Activated T-cell treated with anti-CD3 and anti-CD28 coated beads for 24 hours (primary cell): ENCODE results near the gene MARCHF2.

Experiments
- DNase-seq: peaks from one replicate; pipeline ENCODE4 v3.0.0-alpha.2; 2020; ENCODE audit warnings: low read depth

MARCHF2 gene

DNA sequence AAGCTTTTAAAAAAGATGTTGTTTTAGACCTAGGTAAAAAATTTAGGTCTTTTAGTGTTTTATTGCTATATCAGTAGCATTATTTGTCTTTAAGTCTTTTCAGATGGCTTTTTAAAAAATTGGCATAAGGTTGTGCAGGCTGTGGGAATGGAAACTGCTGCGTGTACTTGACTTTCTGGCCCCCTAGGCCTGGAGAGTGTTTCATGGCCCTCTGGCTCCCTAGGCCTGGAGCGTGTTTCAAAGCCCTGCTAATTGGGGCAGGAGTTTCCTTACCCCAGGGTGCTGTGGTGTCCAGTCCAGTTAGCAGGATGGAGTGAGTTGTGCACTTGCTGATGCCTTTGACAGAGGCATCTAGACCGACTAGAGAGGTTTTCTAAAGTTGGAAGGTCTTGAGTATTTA, 65.5 kb downstream of the MARCHF2 start:
- DNase-seq, result no peak

DNA sequence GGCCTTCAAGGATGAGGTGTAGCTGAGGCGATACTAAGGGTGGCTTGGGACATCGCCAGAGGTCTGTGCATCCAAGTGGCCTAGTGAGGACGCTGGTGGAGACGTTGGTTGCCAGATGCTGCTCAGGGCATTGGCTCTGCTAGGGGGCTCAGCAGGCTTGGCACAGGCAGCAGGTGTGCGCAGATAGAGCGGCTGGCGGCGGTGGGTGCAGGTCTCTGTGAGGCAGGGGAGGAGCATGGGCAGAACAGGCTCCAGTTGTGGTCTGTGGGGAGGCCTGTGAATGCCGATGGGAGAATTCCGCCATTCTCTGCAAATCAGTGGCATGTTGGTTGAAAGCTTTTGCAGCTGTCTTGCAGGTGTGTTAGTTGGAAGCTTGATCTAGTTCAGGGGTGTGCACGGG, 68.1 kb downstream of the MARCHF2 start:
- DNase-seq, result no peak

DNA sequence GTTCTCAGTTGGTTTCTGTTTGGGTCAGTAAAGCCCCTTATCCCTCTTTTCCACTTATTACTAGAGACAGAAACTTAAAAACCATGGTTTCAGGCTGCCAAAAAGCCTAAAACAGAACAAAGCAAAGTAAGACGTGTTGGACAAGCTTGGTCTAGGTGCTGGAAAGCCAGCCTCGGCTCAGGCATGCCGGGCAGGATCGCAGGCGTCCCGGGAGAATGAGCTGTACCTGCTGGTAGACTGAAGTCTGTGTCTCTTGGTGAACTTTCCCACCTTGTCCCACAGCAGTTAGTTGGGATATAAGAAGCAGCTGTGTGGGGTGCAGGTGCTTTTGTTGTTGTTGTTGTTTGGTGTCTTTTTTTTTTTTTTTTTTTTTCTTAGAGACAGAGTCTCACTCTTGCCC, 68.5 kb downstream of the MARCHF2 start:
- no peak for DNase-seq

DNA sequence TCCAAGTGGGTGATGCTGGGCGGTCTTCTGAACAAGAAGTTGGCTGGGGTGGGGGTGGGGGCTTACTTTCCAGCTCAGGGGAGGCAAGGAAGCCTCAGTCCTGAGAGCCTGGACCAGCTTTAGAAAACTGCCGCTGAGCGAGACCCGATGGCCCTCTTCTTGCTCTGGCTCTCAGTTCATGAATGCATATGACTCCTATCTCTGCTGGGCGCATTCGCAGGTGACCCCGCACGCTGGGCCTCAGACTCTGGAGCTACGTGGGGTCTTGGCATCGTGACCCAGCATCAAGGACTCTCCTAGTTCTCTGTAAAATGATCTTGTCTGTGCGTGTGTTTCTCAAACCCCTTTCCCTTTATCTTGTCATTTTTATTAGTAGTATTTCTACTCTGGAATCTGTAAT, 69.6 kb downstream of the MARCHF2 start:
- DNase-seq, result no peak

DNA sequence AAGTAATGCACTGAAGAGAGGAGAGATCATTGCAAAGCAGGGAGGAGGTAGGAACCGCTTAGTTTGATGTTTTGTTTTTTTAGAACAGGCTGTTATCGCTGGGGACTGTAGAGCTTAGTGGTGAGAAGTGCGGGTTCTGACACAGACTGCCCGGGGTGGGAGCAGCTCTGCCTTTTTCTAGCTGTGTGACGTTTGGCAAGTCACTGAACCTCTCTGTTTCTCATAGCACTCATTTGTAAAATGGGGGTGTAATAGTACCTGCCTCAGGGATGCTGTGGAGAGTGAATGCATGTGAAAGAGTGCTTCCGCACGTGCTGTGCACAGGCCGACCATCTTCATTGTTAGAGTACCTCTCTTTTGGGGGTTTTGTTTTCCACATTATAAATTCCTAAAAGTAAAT, 70.1 kb downstream of the MARCHF2 start:
- DNase-seq, result no peak

DNA sequence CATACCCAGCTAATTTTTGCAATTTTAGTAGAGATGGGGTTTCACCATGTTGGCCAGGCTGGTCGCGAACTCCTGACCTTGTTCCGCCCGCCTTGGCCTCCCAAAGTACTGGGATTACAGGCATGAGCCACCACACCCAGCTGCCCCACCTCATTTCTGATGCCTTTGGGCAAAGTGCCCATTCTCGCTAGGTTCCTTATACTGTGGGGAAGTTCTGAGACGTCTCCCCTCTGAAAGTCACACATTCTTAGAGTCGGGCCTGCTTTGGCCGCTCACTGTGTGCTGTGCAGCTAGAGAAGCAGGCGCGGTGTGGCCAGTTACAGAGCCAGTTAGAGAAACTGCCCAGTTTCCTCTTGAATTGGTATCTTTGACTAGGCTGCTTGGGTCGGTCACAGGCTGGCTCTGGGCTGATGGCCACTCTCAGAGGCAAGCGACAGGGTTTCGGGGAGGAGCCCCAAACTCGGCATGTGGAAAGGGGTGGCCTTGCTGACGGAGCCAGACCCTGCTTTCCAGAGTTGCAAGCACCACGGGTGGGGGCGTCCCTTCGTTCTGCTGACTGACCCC, 71.3 kb downstream of the MARCHF2 start:
- no peak for DNase-seq

DNA sequence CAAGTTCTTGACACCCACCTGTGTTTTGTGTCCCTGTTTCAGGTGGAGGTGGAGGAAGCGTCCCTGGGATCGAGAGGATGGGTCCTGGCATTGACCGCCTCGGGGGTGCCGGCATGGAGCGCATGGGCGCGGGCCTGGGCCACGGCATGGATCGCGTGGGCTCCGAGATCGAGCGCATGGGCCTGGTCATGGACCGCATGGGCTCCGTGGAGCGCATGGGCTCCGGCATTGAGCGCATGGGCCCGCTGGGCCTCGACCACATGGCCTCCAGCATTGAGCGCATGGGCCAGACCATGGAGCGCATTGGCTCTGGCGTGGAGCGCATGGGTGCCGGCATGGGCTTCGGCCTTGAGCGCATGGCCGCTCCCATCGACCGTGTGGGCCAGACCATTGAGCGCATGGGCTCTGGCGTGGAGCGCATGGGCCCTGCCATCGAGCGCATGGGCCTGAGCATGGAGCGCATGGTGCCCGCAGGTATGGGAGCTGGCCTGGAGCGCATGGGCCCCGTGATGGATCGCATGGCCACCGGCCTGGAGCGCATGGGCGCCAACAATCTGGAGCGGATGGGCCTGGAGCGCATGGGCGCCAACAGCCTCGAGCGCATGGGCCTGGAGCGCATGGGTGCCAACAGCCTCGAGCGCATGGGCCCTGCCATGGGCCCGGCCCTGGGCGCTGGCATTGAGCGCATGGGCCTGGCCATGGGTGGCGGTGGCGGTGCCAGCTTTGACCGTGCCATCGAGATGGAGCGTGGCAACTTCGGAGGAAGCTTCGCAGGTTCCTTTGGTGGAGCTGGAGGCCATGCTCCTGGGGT, 72.7 kb downstream of the MARCHF2 start:
- DNase-seq, result no peak

DNA sequence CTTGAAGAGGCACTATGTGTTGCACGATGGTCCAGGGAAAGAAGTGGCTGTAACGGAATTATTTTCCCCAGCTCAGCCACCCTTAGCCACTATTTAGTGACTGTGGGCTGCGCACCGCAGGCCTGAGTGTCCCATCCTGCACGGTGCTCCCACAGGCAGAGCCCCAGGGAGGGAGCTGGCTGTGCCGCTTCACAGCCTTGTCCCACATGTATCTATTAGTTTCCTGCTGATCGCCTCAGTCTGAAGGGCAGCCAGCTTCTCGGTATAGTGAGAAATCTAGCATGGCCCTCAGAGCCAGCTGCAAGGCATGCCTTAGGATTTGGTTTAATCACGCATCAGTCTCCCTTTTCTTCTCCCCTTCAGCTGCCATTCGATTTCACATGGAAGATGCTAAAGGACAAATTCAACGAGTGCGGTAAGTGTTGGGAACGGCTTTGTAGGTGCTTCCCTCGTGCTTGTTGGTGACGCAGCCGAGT, 73.6 kb downstream of the MARCHF2 start:
- no peak for DNase-seq

DNA sequence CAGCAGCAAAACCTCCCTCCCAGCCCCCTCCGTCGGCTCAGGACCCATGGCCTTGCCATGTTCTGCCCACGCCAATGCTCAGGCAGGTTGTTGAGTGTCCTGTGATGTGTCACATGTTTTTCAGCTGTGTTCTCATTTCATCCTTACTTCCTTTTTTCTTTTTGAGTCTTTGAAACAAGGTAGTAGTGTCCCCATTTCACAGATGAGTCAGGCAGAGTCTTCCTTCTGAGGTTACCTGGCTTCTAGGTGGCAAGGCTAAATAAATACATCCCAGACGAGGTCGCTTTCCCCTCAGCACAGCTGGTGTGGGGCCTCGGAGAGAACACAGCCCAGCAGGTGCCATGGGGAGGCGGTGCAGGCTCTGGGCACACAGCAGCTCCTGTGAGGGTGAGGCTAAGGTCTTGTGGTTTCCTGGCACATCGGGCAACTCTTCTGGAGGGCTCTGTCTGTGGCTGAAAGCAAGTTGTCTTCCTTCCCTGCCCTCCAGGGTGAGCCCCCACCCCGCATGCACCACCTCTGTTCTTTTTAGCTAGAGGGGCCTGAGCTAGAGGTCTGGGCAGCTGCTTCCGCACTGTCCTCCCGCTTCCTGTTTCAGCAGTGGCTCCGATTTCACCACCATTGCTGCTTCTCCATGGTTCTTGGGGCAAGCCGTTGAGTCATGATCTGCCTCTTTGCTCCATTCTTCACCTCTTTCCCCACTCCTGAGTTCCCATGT, 74.2 kb downstream of the MARCHF2 start:
- peak; percentile 11 for DNase-seq

DNA sequence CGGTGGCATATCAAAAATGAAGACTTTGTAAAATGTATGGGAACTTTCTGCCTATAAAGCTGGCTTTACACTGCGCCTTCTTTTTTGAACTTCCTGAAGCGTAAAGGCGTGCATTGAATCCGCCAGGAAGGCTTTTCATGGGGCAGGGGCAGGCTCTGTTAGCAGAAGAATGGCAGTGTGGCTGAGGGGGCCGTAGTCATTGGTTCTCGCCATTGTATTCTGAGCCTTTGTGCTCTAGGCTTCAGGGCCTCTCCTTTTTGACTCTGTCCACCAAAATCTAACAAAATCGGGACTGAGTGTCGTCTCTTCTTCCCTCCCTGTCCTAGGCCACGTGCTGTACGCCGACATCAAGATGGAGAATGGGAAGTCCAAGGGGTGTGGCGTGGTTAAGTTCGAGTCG, 75.3 kb downstream of the MARCHF2 start:
- DNase-seq, result no peak
